IPS DF 4.7 (cell line): Measurements from ENCODE around the gene GPC4.
"Not testable (repeated sequence)": the region's sequence is repeated elsewhere in the genome, so short reads cannot be mapped to it uniquely, and the experiment has no call there.

Experiments used
- DNase-seq: peaks from one replicate; pipeline ENCODE4 v3.0.0-alpha.2; 2013; ENCODE audit warnings: low spot score; ENCODE audit errors: extremely low read depth

The GPC4 gene

DNA sequence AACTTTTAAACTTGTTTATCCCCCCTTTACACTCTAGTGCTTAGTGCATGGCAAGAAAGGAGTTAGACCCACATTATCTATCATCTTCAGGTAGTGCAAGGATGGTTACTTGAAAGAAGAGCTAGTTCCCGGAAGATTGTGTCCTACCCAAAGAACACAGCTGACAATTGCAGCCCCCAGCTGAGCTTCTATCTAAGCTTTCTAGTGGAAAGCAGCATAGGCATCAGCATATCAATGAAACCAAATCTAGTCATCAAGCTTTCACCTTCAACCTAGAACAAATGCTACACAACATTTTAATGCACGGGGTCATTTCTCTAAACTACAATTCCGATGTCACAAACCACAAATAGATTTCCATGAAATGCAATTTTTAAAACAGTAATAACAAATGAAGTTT lies 108.2 kb downstream of the GPC4 start:
- peak; percentile 14 for DNase-seq

DNA sequence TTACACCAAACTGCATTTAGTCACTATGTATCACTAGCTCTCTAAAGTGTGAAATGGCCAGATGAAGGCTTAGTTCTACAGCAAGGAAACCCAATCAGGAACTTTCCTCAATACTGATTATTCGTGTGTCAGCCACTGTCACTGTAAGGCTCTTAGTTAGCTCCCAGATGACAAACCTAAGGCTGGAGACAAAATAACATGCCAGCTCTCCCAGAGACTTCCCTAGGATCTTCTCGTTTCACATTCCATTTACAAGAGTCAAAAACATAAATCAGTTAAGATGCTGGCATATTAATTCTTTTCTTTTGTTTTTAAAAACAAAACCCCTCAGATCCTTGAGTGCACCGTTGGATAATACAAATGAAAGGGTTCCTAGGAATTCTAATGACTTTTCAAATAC lies 109.0 kb downstream of the GPC4 start:
- no peak for DNase-seq

DNA sequence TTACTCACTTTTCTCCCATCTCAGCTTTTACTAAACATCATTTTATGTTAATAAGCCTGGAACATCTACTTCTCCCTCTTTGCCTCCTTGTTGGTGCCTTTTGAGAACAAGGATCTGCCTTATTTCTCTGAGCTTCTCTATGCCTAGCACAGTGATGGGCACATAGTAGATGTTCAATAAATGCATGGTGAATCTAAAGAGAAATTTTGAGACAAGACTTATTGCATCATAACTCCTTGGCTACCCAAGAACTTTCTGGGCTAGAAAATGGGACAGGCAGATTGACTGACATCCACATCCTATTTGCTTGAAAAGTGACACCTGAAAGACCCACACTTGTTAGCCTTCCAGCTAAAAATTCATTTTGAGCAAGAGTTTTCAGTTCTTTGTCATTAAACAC lies 109.9 kb downstream of the GPC4 start:
- DNase-seq = no peak

DNA sequence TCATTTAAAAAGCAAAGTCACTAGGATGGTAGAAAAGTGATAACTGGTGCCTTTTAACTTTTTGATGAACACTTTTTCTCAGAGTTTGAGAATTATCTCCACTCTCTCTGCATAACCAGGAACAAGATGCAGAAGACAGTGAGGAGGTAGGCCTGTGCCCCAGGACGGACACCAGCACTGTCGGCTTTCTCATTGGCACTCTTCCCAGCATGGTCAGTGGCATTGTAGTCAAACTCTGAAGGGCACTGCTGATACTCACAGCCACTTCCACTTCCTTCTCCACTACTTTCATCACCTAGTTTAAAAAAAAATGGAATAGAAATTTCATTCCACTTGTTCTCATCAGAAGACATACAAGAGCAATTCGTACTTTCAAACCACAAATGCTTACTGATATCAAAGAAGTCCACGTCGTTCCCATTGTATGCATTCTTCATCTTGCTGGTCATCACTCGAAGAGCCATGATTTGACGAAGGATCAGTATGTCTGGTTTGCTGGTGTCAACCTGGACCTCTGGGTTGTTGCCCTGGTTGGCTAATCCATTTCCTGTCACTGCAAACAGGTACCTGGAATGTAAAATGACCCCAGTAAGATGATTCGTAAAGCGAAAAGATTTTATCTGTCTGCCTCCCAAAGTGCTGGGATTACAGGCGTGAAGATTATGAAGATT lies 112.4 kb downstream of the GPC4 start:
- DNase-seq = no peak

DNA sequence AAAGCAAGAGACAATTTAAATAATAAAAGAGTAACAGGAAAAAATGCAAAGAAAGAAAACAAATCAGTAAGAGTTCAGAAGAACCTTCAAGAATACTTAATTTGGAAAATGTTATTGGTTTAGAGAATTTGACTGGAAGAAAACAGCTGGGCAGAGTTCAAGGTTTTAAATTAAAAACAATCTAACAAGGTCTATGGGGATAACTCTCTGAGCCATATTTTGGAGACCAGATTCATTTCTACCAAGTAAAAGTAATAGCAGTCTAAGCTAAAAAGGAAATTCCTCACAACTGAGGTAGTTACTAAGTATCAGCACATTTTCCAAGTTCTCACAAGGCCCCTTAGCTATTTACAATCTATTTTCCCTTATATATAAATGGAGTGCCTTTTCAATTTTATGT lies 114.7 kb downstream of the GPC4 start:
- DNase-seq = no peak

DNA sequence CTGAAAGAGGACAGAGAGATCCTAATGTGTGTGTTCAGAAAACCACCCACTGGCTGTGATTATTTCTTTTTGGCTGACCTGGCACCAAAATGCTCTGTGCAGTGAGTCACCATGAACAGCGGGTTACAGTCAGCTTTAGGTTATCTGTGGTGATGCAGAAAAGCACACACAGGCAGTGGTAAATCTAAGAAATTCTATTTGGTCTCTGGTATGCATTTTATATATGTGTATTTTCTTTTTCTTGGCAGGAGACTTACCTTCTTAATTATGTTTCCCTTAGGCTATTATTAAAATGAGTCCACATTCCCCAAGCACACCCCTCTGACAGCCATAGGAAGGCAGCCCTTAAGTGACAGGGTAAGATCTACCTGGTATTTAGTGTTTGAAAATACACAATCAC lies 118.0 kb downstream of the GPC4 start:
- DNase-seq = no peak

DNA sequence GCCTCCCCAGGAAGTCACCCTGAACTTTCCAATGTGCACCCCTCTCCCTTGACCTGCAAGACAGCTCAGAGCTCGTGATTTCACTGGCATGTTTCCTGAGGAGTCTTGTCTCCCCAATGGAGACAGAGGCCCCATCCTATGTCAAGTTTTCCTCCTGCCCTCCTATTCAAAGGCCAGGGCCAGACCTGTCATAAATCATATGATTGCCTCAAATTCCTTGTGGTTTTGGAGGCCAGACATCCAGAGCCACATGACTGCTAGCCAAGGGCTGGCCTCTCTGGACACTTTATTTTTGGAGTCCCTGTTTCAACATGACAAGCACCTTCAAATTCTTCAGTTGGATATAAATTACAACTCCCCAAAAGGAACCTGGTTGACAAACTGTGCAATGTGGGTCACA lies 121.2 kb downstream of the GPC4 start:
- DNase-seq = no peak

DNA sequence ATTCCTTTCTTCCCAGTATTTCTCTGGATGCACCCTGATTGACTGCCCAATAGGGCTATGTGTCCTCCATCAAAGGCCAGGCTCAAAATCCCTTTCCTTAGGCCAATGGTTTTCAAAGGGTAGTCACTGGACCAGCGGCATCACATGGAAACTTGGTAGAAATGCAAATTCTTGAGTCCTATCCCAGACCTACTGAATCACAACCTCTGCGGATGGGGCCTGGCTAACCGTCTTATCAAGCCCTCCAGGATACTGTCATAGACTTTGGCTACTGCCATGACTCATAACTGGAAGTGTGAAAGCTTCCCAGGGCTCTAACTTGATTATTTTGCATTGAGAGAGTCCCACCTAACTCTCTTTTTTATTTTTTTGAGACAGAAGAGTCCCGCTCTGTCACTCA lies 125.2 kb downstream of the GPC4 start:
- DNase-seq = no peak

DNA sequence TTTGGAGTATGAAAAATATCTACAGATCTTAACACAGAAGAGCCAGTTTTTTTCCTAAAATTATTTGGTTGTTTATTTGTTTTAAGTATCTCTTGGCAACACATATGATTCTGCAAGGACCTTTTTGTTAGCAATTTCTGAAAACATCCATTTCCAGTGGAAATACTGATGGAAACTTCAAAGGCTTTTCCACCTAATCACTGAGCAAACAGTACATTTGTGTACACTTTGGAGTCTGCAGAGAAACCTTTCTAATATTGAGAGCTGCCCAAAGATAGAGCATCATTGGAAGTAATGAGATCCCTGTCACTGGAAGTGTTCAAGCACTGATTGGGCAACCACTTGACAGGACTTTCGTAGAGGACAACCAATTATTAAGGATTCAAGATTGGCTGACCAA lies 127.4 kb downstream of the GPC4 start:
- DNase-seq = no peak

DNA sequence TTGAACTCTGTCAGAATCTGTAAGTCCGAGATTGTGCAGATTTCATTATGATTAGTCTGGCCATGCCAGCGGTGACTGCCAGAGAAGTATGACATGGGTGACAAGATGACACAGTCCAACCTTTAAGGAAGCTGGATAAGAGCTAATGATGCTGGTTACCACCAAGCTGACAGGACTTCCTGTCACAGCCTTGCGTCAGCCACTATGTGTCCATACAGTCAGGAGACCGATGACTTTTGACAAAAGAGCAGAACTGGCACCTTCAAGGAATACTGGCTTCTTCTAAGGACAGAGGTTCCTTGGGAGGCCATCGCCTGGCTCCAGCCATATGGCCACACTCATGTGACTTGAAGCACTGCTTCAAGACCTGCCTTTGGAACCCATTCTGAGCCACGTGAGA lies 129.9 kb downstream of the GPC4 start:
- DNase-seq = no peak

DNA sequence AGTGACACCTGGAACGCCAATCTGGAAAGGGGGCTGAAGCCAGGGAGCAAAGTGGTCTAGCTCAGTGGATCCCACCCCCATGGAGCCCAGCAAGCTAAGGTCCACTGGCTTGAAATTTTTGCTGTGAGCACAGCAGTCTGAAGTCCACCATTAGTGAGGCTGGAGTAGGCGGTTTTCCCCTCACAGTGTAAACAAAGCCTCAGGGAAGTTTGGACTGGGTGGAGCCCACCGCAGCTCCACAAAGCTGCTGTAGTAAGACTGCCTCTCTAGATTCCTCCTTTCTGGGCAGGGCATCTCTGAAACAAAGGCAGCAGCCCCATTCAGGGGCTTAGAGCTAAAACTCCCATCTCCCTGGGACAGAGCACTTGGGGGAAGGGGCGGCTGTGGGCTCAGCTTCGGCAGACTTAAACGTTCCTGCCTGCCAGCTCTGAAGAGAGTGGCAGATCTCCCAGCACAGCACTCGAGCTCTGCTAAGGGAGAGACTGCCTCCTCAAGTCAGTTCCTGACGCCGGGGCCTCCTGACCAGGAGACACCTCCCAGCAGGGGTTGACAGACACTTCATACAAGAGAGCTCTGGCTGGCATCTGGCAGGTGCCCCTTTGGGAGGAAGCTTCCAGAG lies 136.1 kb downstream of the GPC4 start:
- DNase-seq = not testable (repeated sequence)

DNA sequence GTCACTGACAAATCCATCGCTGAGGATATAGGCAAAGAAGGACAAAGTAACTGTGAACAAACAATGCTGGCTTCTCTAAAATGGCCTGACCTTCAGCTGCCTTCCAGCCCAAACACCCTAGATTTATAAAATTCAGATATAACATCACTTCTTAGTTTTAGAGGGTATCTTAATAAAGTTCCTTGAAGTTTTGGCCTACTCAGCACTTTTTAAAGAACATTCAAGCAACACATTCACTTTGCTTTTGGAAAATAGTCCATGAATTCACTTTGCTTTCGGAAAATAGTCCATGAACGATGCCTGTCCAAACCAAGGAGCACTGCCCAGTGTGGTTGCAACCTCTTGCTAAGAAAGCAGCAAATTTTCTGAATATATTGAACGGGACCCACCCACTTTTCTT lies 142.1 kb downstream of the GPC4 start:
- no peak for DNase-seq

DNA sequence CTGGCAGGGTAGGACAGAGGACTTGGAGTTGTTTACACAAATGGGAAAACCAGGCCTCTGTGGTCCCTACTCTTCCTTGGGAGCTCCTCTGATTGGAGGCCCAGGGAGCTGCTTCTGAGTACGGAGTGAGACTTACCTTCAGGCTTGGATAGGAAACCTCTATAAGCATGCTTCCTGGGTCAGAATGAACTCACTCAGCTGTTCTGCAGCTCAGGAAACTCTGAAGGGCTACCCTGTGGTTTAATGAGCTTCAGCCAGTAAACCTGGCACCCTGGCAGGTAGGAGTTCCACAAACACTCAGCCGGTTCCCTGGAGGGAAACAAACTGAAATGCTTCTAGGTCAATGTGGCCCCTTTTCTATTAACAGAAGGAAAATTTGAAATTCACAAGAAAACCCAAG lies 146.1 kb downstream of the GPC4 start:
- no peak for DNase-seq

DNA sequence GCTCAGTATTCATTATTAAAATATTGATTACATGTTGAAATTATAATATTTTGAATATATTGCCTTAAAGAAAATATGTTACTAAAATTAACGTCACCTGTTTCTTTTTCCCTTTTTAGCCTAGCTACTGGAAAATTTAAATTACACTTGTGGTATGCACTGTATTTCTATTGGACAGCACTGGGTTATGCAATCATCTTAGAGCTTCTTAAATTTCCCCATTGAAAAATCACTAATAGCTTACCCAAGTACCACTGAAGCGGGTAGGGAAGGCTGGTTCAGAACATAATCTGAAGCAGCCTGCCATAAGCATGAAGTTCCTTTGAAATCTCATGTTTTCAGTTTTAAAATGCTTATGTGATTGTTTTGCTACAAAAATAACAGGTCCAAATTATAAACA lies 147.7 kb downstream of the GPC4 start:
- DNase-seq = no peak

DNA sequence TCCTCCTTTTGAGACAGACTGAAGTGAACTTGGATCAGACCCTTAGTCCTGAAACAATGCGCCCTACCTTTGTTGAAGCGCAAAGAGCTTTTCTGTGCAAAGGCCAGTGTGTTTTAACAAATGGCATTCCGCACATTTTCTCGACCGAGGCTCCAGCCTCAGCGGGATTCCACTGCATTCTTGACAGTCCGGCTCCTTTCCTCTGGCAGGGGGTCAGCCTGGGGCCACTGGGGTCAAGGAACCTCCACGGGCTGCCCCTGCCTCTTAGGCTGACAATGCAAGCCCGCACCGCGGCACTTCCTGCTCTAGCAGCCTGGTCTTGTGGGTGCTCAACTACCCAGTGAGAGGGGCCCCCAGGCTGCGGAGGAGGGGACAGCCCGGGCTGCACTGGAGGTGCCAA lies 150.0 kb downstream of the GPC4 start:
- peak; percentile 44 for DNase-seq

DNA sequence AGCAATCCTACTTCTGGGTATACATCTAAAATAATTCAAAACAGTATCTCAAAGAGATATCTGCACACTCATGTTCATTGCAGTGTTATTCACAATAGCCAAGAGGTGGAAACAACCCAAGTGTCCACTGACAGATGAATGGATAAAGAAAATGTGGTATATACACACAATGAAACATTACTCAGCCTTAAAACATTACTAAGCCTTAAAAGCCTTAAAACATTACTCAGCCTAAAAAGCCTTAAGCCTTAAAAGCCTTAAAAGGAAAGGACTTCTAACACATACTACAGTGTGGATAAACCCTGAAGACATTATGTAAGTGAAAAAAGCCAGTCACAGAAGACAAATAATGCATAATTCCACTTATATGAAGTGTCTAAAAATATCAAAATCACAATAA lies 156.8 kb downstream of the GPC4 start:
- DNase-seq = no peak

DNA sequence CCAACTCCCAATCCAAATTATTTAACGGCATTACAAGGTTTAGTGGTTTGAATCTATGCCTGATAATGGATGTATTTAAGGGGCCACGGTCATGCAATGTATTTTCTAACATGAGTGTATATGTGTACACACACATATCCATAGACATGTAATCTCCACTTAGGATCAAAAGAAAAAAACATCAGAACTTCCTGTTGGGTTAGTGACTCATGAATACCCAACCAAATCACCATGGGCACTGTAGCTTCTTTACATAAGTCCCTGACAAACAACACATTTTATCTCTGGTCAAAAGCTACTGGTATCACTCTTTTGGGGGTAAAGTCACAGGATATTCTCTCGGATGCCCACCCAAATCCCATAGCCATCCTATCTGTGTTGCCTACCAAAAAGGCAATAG lies 160.6 kb downstream of the GPC4 start:
- DNase-seq = no peak

DNA sequence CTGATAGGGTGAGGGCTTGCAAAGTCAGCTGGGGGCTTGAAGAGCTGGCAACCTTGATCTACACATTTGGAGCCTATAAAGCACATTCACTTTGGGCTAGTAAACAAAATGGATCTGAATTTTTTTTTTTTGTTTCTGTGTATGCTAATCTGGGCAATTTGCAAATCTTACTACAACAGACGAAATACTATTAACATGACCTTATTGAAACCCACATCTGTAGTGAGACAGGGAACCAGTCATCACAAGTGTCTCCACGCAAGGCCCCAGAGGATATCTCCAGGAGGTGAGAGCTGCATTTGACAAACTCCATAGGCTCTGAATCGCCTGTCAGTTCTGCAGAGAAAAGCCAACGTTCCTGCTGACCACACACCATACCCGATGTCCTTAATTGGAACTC lies 164.1 kb downstream of the GPC4 start:
- DNase-seq = no peak

DNA sequence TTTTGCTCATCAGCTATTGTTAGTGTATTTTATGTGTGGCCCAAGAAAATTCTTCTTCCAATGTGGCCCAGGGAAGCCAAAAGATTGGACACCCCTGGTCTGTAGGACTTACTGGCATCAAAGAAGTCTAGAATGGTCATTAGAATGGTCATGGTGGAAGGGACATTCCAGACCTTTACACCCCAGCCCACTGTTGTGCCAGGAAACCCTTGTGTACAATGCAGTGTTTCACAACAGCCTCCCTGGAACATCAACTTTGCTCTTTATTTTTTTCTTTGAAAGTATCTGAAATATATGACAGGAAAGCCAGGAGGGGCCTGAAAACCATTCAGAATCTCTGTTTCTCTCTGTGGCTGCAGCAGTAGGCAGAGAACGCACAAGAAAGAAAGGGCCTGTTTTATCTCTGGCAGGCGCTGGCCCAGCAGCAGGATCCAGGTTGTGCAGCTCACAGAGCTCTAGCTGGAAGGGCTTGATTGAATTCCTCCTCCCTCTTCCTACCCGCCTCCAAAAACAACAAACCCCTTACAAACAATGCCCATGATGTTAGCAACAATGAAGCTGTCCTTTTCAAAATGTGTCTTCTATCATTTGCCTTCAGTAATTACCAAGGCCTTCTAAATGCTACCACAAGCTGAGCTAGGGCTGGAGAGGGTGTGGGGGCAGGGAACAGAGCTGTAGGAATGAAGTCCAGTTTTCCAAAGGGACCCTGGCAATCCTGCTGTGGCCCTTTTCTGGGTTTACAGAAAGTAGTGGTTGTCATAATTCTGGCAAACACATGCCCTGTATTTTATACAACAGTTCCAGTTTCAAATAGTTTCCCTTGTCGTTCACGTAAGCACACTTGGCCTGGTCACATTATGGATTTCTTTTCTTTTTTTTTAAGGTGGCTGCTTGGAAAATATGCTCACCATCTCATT lies 164.8 kb downstream of the GPC4 start:
- no peak for DNase-seq
